Prostate gland (tissue), 2 donors: ENCODE measurements around the gene PYCR2. TPM values are rescaled to one million over a fixed set of nuclear protein-coding genes. Genes with fewer than 3 reads are reported as not detected.
A peak's percentile ranks its signal among the peaks of the same experiment; 100 is the strongest.

Experiments
- DNase-seq: peaks from one replicate; pipeline ENCODE4 v3.0.0-alpha.2; 2019; ENCODE audit warnings: low spot score
- H3K27ac ChIP-seq, 2 donors: fragments of 200-600 bp; sonication (generic); 2 replicates each; pipeline ENCODE4 v1.5.1; 2017 to 2019
- H3K27me3 ChIP-seq: fragments of 200-600 bp; sonication (generic); replicated peaks from 2 replicates; pipeline ENCODE4 v1.5.1; 2019; ENCODE audit not compliant: insufficient read depth
- H3K36me3 ChIP-seq, 2 donors: fragments of 200-600 bp; sonication (generic); 1 replicate in 1 of 2; 2 replicates in 1 of 2; pipeline versions ENCODE4 v1.5.1 to v1.8.1; 2017 to 2019
- H3K4me1 ChIP-seq: fragments of 200-600 bp; sonication (generic); replicated peaks from 2 replicates; pipeline ENCODE4 v1.5.1; 2019
- H3K4me3 ChIP-seq, 2 donors: fragments of 200-600 bp; sonication (generic); 2 replicates each; pipeline ENCODE4 v1.5.1; 2017 to 2019
- H3K9me3 ChIP-seq: fragments of 200-600 bp; sonication (generic); 2 replicates; pipeline ENCODE4 v1.5.1; 2017
- POLR2A ChIP-seq: fragments of 450-650 bp; IDR thresholded peaks from one replicate; pipeline ENCODE4 v1.6.1; 2016; ENCODE audit warnings: antibody characterized with exemption, mild to moderate bottlenecking
- POLR2AphosphoS5 ChIP-seq: sonication (generic); formaldehyde crosslinking; IDR thresholded peaks from one replicate; pipeline ENCODE4 v1.6.1; 2017; ENCODE audit warnings: antibody characterized with exemption
- WGBS: methylation state at CpG from one replicate; pipeline ENCODE4 v1.1.5; 2018; 5-methylcytosine and 5-hydroxymethylcytosine counted together
- intact Hi-C: fragments of 100-400 bp; cut with DNase I; formaldehyde crosslinking; loops from one replicate; pipeline ENCODE4 v1.14.2; 2022
- total RNA-seq, 2 donors: library from RNA; depleted of rRNA; stranded (reverse); fragments of >200 nt; gene quantifications; one replicate each; pipeline ENCODE4 v1.1.0, GENCODE V29; 2016
- TF ChIP-seq, protein P1 (sequence below), 4 experiments: fragments of 200-600 bp in 2 of 4; fragments of 450-650 bp in 2 of 4; sonication (generic) in 2 of 4; IDR thresholded peaks; 1 replicate in 3 of 4; 2 replicates in 1 of 4; pipeline ENCODE4 v1.5.1; 2016 to 2019; ENCODE audit warnings: antibody characterized with exemption in 4 of 4, mild to moderate bottlenecking in 2 of 4, moderate library complexity in 2 of 4

PYCR2 gene
- total RNA-seq, 2 donors from 2014 or later = 70.8 to 80.2 TPM

DNA sequence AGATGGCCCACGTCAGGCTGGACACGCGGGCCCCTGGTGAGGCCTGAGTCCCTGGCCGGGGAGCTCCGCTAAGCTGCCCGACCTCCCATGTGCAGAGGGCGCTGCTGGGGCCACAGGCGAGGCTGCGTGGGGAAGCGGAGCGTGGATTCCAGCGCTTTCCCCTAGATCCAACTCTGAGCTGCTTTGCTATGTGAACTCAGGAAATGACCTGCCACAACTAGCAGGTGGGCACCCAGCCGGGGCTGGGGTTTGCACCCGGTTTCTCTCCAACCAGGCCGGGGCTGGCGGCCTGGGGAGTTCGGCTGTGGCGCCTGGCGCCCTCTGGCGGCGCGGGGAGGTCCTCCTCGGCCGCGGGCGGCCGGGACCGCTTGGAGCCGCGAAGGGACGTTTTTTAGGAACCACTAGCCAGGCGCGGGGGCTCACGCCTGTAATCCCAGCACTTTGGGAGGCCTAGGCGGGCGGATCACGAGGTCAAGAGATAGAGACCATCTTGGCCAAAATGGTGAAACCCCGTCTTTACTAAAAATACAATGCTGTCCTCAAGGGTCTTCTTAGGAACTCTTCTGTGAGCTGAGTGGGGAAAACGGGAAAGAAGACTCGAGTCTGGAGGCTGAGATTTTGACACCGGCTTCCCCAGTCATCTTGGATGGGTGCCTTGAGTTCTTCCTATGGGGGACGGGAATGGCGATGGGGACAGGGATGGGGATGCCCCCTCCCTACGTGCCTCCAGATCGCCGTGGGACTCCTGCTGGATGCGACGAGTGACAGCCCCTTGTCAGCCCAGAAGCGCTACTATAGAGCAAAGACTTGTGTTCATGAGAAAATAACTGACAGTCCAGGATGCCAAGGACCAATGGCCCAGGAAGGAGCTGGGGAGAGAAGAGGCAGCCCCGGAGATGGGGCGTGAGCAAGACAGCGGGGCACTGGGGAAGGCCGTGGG lies 12.6 kb downstream of the PYCR2 start:
- Histone ChIP-seq H3K27ac (no peak overlapping the region), H3K9me3 (no peaks in the 10 kb centered on the region), H3K36me3 (no peaks in the 10 kb centered on the region), H3K4me3 (no peak overlapping the region), H3K4me1 (no peaks in the 10 kb centered on the region), H3K27me3 (no peaks in the 10 kb centered on the region)
- TF ChIP-seq, protein P1, sequence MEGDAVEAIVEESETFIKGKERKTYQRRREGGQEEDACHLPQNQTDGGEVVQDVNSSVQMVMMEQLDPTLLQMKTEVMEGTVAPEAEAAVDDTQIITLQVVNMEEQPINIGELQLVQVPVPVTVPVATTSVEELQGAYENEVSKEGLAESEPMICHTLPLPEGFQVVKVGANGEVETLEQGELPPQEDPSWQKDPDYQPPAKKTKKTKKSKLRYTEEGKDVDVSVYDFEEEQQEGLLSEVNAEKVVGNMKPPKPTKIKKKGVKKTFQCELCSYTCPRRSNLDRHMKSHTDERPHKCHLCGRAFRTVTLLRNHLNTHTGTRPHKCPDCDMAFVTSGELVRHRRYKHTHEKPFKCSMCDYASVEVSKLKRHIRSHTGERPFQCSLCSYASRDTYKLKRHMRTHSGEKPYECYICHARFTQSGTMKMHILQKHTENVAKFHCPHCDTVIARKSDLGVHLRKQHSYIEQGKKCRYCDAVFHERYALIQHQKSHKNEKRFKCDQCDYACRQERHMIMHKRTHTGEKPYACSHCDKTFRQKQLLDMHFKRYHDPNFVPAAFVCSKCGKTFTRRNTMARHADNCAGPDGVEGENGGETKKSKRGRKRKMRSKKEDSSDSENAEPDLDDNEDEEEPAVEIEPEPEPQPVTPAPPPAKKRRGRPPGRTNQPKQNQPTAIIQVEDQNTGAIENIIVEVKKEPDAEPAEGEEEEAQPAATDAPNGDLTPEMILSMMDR (IDR thresholded peaks at IDR 0.05) = peak; percentile 74 to 90 (median 89)
- no peak for TF ChIP-seq POLR2AphosphoS5
- WGBS = 52% methylated on average over 44 of the region's 53 CpGs
- intact Hi-C loops = loop anchor here (2.0 to 10.0 kb wide), 4 partner anchors 63 to 437 kb away; partner anchors contain the start of gene SRP9
- peak; percentile 35 for DNase-seq

- Histone ChIP-seq H3K36me3 (no peaks in the 10 kb centered on the region), H3K27me3 (no peaks in the 10 kb centered on the region), H3K9me3 (no peaks in the 10 kb centered on the region), H3K27ac (no peak overlapping the region), H3K4me3 (no peak overlapping the region), H3K4me1 (no peaks in the 10 kb centered on the region)
- no peak for DNase-seq
- TF ChIP-seq, protein P1 (IDR thresholded peaks at IDR 0.05) = no peak
- TF ChIP-seq POLR2A = no peak
- TF ChIP-seq POLR2AphosphoS5 = no peak
- WGBS = 93% methylated on average over 1 of the region's 1 CpG
- intact Hi-C loops = no loop called here
Measured at GRCh38 chr1:225909477-225909876, 14.6 kb downstream of the PYCR2 start.

GRCh38 chr1:225908773-225909172 lies 15.3 kb downstream of the PYCR2 start:
- Histone ChIP-seq H3K36me3 (no peaks in the 10 kb centered on the region), H3K4me3 (no peak overlapping the region), H3K27ac (no peak overlapping the region), H3K4me1 (no peaks in the 10 kb centered on the region), H3K27me3 (no peaks in the 10 kb centered on the region), H3K9me3 (no peaks in the 10 kb centered on the region)
- TF ChIP-seq, protein P1 (IDR thresholded peaks at IDR 0.05) = no peak
- no peak for TF ChIP-seq POLR2A
- no peak for TF ChIP-seq POLR2AphosphoS5
- DNase-seq = no peak
- 50% methylated on average over 2 of the region's 2 CpGs for WGBS
- intact Hi-C loops = no loop called here

DNA sequence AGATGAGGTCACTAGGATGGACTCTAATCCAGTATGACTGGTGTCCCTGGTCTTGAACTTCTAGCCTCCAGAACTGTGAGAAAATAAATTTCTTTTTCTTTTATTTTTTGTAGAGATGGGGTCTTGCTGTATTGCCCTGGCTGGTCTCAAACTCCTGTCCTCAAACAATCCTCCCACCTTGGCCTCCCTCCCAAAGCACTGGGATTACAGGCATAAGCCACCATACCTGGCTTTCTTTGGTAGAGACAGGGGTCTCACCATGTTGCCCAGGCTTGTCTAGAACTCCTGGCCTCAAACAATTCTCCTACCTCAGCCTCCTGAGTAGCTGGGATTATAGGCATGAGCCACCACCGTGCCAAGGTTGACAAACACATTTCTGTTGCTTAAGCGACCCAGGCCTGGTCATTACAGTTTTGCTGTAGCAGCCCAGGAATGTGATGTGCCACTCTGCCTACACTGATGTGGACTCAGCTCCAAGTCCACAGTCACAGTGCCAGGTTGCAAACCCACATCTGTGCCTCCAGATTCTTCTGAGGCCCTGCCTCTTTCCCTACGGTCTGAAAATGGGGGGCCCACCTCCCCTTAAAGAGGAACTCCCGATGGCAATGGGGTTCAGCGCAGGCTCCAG lies 15.9 kb downstream of the PYCR2 start:
- Histone ChIP-seq H3K36me3 (no peaks in the 10 kb centered on the region), H3K4me1 (no peaks in the 10 kb centered on the region), H3K4me3 (no peak overlapping the region), H3K27ac (no peak overlapping the region), H3K9me3 (no peaks in the 10 kb centered on the region), H3K27me3 (no peaks in the 10 kb centered on the region)
- DNase-seq = no peak
- TF ChIP-seq POLR2AphosphoS5 = no peak
- no peak for TF ChIP-seq POLR2A
- TF ChIP-seq, protein P1 (IDR thresholded peaks at IDR 0.05) = no peak
- WGBS = 85% methylated on average over 5 of the region's 5 CpGs
- intact Hi-C loops = no loop called here
